ENCODE data around the gene ZBTB3.

ZBTB3 gene

DNA sequence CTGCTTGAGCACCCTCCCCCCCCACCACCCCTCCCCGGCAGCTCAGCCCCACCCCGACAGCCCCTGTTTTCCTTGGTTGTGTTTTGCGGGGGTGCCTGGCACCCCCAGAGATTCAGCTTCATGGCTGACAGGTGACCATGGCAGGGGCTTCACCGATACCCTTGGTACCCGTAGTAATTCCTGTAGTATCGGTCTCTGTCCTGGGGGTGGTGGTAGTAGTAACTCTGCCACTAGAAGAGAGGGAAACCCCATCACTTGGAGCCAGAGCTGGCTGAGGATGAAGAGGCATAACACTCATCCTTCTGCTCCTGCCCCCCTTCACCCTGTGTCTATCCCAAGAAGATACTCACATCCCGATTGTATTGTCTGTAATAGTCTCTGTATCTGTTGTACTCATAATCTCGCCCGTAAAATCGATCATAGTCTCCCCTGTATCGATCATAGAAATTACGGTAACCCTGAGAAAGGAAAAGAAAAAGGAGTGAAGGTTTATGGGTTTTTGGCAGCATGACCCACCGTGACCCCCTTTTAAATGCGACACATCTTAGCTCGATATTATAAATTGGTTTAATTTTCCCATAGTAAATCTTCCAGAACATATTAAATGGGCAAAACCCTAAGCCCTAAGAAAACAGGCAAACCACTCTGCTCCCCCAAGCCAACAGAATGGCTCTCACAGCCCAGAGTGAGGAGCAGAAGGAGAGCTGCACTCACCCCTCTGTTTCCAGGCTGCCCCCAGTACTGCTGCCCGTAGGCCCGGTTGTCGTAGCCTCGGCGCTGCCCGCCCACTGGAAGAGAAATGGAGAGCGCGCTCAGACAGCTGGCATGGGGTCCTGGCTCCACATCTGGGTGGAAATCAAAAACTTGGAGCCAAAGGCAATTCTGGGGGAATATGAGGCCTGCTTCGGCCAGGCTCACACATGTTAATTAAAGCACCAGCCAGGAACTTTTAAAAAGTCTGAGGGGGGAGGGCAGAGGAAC lies 38.5 kb downstream of the ZBTB3 start:
- no peak for DNase-seq (ENCODE audit: low spot score)
- TF ChIP-seq, protein P1, sequence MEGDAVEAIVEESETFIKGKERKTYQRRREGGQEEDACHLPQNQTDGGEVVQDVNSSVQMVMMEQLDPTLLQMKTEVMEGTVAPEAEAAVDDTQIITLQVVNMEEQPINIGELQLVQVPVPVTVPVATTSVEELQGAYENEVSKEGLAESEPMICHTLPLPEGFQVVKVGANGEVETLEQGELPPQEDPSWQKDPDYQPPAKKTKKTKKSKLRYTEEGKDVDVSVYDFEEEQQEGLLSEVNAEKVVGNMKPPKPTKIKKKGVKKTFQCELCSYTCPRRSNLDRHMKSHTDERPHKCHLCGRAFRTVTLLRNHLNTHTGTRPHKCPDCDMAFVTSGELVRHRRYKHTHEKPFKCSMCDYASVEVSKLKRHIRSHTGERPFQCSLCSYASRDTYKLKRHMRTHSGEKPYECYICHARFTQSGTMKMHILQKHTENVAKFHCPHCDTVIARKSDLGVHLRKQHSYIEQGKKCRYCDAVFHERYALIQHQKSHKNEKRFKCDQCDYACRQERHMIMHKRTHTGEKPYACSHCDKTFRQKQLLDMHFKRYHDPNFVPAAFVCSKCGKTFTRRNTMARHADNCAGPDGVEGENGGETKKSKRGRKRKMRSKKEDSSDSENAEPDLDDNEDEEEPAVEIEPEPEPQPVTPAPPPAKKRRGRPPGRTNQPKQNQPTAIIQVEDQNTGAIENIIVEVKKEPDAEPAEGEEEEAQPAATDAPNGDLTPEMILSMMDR (IDR thresholded peaks at IDR 0.05) = no peak
- no peak overlapping the region for H3K4me3 ChIP-seq
- H3K27ac ChIP-seq = no peak overlapping the region

DNA sequence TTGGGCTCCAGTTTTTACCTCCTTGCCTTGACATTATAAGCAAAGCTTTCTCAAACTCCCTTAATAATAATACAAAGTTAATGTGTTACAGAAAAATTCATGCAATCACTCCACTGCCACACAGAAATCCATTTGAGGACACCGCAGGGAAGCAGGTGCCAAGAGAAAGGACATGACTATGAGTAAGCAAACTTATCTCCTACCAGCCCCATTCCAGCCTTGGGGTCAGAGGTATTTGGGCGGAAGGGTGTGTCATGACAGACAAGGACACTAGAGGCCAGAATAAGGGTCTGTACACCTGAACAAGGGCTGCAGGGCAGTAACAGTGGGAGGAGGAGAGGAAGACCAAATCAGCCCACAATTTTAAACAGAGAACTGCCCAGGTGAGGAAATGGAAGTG lies 40.6 kb downstream of the ZBTB3 start:
- TF ChIP-seq, protein P1 (IDR thresholded peaks at IDR 0.05) = no peak
- no peak overlapping the region for H3K27ac ChIP-seq
- no peak for DNase-seq (ENCODE audit: low spot score)
- no peak overlapping the region for H3K4me3 ChIP-seq

DNA sequence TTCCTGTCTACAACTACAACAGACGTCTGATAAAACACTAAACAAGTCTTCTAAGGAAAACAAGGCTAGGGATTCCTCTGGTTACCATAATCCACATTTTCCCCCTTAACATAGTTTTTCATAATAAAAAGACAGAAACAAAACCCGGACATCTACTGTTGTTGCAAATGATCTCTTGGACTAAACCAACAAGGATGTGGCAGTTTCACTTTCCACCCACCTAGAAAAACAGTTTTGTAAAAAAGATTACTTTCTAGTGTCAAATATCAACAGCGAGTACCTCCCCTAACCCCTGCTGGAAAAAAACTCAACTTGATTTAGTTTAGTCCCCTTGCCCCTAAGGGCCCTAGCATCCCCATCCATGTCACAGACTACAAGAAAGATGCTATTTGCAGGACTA lies 41.1 kb downstream of the ZBTB3 start:
- H3K27ac ChIP-seq = no peak overlapping the region
- H3K4me3 ChIP-seq = no peak overlapping the region
- no peak for DNase-seq (ENCODE audit: low spot score)
- TF ChIP-seq, protein P1 (IDR thresholded peaks at IDR 0.05) = no peak

DNA sequence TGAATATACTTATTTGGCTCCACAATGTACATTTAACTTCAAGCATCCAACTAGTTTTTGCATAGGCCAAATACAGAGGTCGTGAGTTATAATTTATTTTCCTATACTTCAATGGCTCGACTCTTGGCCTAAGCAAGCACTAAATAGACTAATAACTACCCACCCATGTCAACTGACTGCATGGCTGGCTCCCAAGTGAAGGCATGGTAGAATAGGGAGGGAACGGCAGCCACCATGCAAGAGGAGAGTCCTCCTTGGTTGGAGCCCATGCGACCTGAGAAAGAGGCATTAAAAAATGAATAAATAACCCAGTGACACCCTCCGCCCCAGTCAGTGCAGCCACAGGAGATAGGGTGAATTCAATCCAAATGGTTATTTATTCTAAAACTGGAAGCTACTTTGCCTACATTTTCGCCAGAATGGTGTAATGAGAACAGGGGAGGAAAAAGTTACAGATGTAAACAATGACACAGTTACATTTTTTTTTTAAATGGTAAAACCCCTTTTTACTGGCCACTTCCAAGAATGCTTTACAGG lies 41.6 kb downstream of the ZBTB3 start:
- Histone ChIP-seq H3K27ac (no peak overlapping the region), H3K4me3 (no peak overlapping the region)
- no peak for DNase-seq (ENCODE audit: low spot score)
- TF ChIP-seq, protein P1 (IDR thresholded peaks at IDR 0.05) = no peak

DNA sequence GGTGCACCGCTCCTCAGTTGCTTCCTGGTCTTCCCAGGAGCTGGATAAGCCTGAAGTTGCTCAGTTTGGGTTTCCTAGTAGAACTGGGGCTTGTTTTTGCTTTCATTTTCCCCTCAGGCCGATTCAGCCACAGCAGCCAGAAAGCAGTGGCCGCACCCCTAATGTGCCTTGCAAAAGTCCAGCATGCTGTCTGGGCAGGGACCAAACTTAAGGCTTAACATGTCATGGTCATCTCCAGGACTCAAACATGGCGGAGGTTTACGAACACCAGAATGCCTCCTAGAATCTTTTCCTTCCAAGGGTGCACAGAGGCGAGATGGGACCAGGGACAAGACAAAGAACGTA lies 44.0 kb downstream of the ZBTB3 start:
- peak overlapping the region; percentile 88 to 93 for H3K27ac ChIP-seq
- TF ChIP-seq, protein P1 (IDR thresholded peaks at IDR 0.05) = no peak
- peak; percentile 75 for DNase-seq (ENCODE audit: low spot score)
- H3K4me3 ChIP-seq = peak overlapping the region; percentile 78

DNA sequence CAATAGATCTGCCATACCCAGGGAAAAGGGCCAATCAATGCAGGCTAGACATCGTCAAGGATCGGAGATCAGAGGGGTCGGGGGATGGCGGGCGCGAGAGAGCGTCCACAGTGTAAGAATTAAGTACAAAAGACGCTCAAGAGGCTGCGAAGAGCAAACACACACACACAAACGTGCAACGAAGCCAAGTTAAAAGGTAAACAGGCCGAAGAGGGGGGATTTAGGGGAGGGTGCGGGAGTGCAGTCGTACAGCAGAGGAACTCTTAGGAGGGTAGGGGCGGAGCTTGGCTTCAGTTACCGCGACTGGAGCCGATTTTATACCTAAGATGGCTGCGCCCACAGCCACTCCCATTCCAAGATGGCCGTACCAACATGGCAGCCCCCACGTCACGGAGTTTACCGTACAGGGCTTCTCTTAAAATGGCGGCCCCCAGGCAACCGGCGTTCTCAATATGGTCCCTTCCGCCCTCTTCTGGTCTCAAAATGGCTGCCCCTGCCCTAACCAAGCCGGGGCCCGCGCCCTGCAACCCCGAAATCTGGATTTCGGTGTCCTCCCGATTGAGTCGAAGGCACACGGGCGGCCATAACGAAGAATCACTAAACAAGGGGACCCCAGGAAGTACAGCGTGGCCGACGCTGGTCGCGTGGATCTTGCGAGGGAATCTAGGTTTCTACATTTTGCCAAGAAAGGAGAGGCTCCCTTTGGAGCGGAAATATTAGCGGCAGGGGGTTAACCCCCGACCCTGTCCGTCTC lies 44.5 kb downstream of the ZBTB3 start:
- peak; percentile 98 for DNase-seq (ENCODE audit: low spot score)
- Histone ChIP-seq H3K27ac (peak overlapping the region; percentile 88 to 93), H3K4me3 (peak overlapping the region; percentile 78)
- TF ChIP-seq, protein P1 (IDR thresholded peaks at IDR 0.05) = no peak

Measured in coronary artery (tissue), 2 donors.